Bronchial epithelial cell (primary cell): ENCODE measurements around the gene NRK. TPM values are rescaled to one million over a fixed set of nuclear protein-coding genes. Genes with fewer than 3 reads are reported as not detected.
A peak's percentile ranks its signal among the peaks of the same experiment; 100 is the strongest.
"Not testable (repeated sequence)": the region's sequence is repeated elsewhere in the genome, so short reads cannot be mapped to it uniquely, and the experiment has no call there.

ENCODE experiments used
- DNase-seq: peaks from one replicate; pipeline ENCODE4 v3.0.0-alpha.2; 2010; ENCODE audit warnings: low read depth
- FAIRE-seq: peaks from 2 replicates; lab custom pipeline; 2011; peaks lifted over from hg19 to GRCh38; lab: Jason Lieb, UNC
- H3K27me3 ChIP-seq: 2 replicates; pipeline ENCODE4 v1.5.1; 2011; ENCODE audit warnings: low read length; ENCODE audit not compliant: control insufficient read depth, insufficient read depth
- H3K36me3 ChIP-seq: 2 replicates; pipeline ENCODE4 v1.5.1; 2011; ENCODE audit warnings: low read length; ENCODE audit not compliant: control insufficient read depth, insufficient read depth
- H3K4me3 ChIP-seq: 2 replicates; pipeline ENCODE4 v1.5.1; 2011; ENCODE audit warnings: mild to moderate bottlenecking, low read depth, low read length, control low read depth
- total RNA-seq: library from RNA; depleted of rRNA; stranded (reverse); fragments of >200 nt; gene quantifications from 2 replicates; pipeline ENCODE4 v1.2.1, GENCODE V29; 2014
- TF ChIP-seq, protein P1 (sequence below): IDR thresholded peaks from 2 replicates; pipeline ENCODE4 v1.5.1; 2011; ENCODE audit warnings: mild to moderate bottlenecking, moderate library complexity, low read length, control low read depth, inconsistent platforms; ENCODE audit not compliant: insufficient read depth, severe bottlenecking

The NRK gene
- total RNA-seq, 1 donor from 2014 or later: not detected

DNA sequence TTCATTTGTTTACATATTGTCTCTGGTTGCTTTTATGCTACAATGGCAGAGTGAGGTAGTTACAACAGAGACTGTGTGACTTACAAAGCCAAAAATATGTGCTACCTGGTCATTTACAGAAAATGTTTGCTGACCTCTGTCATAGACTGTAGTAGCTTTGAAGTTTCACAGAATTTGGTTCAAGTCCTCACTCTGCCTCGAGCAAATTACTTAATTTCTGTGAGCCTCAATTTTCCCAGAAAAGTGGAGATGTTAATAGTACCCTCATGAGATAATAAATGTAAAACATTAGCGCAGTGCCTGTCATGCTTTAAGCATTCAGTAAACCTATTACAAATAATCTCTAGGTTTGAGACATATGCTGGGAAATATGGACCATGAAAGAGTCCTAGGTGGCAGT, 18.4 kb upstream of the NRK start:
- TF ChIP-seq, protein P1, sequence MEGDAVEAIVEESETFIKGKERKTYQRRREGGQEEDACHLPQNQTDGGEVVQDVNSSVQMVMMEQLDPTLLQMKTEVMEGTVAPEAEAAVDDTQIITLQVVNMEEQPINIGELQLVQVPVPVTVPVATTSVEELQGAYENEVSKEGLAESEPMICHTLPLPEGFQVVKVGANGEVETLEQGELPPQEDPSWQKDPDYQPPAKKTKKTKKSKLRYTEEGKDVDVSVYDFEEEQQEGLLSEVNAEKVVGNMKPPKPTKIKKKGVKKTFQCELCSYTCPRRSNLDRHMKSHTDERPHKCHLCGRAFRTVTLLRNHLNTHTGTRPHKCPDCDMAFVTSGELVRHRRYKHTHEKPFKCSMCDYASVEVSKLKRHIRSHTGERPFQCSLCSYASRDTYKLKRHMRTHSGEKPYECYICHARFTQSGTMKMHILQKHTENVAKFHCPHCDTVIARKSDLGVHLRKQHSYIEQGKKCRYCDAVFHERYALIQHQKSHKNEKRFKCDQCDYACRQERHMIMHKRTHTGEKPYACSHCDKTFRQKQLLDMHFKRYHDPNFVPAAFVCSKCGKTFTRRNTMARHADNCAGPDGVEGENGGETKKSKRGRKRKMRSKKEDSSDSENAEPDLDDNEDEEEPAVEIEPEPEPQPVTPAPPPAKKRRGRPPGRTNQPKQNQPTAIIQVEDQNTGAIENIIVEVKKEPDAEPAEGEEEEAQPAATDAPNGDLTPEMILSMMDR: no peak
- FAIRE-seq (no peak), DNase-seq (no peak)
- Histone ChIP-seq H3K27me3 (no peaks in the 10 kb centered on the region), H3K4me3 (no peak overlapping the region), H3K36me3 (no peaks in the 10 kb centered on the region)

DNA sequence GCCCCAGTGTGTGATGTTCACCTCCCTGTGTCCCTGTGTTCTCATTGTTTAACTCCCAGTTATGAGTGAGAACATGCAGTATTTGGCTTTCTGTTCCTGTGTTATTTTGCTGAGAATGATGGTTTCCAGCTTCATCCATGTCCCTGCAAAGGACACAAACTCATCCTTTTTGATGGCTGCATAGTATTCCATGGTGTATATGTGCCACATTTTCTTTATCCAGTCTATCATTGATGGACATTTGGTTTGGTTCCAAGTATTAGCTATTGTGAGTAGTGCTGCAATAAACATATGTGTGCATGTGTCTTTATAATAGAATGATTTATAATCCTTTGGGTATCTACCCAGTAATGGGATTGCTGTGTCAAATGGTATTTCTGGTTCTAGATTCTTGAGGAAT, 16.7 kb upstream of the NRK start:
- H3K36me3 ChIP-seq, H3K4me3 ChIP-seq, FAIRE-seq, H3K27me3 ChIP-seq, DNase-seq: not testable (repeated sequence)

DNA sequence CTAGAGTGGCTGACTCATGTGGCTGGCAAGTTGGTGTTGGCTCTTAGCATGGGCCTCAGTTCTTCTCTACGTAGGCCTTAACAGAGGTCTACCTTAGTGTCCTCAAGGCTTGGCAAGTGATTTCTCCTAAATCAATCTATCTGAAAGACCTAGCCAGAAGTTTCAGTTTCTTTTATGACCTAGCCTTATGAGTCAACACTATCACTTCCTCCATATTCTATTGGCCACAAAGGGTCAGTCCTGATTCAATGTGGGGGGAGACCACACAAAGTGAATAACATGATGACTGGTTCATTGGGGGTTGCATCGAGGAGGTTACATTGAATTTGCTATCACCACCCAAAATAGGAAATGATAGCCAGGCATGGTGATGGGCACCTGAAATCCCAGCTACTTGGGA, 5.8 kb upstream of the NRK start:
- H3K27me3 ChIP-seq: no peaks in the 10 kb centered on the region
- H3K36me3 ChIP-seq: no peaks in the 10 kb centered on the region
- H3K4me3 ChIP-seq: no peak overlapping the region
- TF ChIP-seq, protein P1: no peak
- no peak for FAIRE-seq
- DNase-seq: no peak

DNA sequence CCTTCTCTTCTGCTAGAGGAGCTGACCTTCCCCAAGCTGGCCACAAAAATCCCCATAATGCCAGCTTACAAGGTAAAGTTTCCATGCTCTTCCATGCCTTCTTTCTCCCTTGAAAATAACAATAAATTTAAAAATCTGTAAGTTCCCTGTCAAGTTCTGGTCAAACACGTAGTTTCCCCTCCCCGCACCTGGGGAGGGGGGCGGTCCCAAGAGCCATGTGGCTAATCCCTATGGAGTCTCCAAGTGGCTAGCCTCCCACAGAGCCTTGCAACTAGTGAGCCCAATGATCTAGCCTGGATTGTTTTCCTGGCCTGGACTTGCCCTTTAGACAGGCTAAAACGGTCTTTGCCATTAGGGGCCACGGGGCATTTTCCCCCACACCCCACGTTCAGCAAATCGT, 2.1 kb upstream of the NRK start:
- Histone ChIP-seq H3K4me3 (no peak overlapping the region), H3K36me3 (no peaks in the 10 kb centered on the region), H3K27me3 (peaks cover 6% of the 10 kb centered on the region)
- no peak for FAIRE-seq
- no peak for DNase-seq
- TF ChIP-seq, protein P1: no peak

DNA sequence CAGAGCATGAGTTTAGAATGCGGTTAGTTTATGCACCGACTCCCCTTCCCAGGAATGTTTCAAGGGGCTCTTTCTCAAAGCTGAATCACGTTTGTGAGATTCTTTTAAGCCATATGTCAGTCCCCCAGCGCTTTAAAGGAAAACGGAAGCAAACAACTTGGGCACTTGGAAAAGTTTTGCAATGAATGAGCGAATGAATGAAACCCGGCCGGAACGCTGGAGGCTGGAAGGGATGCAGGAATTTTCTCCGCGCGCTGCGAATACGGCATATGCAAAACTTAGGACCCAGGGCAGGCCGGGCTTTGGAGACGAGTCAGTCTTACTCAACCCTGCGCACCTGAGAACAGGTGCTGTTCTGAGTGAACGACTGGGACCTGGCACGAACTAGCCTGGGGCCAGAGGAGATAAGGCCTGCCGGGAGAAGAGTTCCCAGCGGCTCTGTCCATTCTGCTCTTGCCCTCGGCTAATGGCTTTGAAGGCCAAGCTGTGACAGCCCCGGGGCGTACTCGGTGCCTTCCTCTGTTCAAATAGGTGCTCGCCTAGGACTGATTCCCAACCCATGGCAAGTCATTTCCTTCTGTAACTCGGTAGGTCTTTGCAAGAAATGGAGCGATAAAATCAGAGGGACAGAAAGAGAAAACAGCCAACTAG, 743 bp upstream of the NRK start:
- Histone ChIP-seq H3K4me3 (no peak overlapping the region), H3K36me3 (no peaks in the 10 kb centered on the region), H3K27me3 (peaks cover 6% of the 10 kb centered on the region)
- FAIRE-seq (no peak), DNase-seq (peak; percentile 22)
- TF ChIP-seq, protein P1: no peak

DNA sequence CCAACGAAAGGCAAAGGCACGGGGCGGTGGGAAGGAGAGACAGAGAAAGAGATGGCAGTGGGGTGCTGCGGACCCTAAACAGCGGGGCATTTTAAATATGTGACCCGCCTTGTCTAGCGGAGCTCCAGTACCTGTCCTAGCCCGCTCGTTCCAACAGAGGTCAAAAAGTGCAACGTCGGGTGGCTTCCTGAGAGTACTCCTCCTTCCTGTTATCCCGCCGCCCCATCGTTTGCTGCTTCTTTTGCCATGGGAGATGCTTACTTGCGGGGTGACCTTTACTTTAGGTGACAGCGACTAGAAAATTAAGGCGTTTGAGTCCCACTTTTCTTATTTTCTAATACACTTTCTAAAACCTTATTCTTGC, 735 bp downstream of the NRK start:
- FAIRE-seq (no peak), DNase-seq (no peak)
- no peak overlapping the region for H3K4me3 ChIP-seq
- no peaks in the 10 kb centered on the region for H3K36me3 ChIP-seq
- peaks cover 6% of the 10 kb centered on the region for H3K27me3 ChIP-seq
- TF ChIP-seq, protein P1: no peak
